Measurements from ENCODE around the gene CDC42SE2. TPM values are rescaled to one million over a fixed set of nuclear protein-coding genes. Genes with fewer than 3 reads are reported as not detected.
"Not testable (repeated sequence)": the region's sequence is repeated elsewhere in the genome, so short reads cannot be mapped to it uniquely, and the experiment has no call there.

Gene CDC42SE2
- total RNA-seq, 1 experiment from 2014 or later: 33.7 TPM

- Histone ChIP-seq H3K27me3 (no peaks in the 10 kb centered on the region), H3K27ac (peak overlapping the region; percentile 86), H3K4me3 (peak overlapping the region; percentile 95), H3K4me1 (peaks cover 6% of the 10 kb centered on the region; the same call in 1 of the 2 replicates), H3K36me3 (no peaks in the 10 kb centered on the region), H3K9me3 (replicated peaks) (no peaks in the 10 kb centered on the region)
- DNase-seq: peak; percentile 43 to 60
Observed at GRCh38 chr5:131264451-131265099, 722 bp downstream of the CDC42SE2 start.

DNA sequence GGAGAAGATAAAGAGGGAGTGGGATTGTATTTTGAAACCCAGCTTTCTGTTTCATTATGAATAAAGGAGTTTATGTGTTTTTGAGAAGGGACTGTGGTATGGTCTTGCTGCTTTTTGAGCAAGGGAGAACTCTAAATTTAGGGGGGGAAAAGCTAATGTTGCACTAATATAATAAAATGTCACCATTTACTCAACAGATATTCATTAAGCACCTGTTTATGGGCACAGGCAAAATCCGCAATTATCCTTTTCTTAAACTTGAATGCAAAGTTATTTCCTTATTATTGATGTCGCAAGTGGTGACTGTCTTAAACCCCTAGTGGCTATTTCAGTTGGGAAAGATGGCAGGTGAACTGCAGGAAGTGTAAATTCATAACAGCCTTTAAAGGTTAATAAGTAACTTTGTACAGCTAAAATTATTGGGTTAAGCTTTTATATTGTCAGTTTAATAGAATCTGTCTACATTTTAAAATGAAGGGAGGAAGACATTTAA lies 1.5 kb downstream of the CDC42SE2 start:
- Histone ChIP-seq H3K27me3 (no peaks in the 10 kb centered on the region), H3K4me3 (peak overlapping the region; percentile 95), H3K36me3 (no peaks in the 10 kb centered on the region), H3K4me1 (peaks cover 6% of the 10 kb centered on the region; the same call in 1 of the 2 replicates), H3K27ac (no peak overlapping the region), H3K9me3 (replicated peaks) (no peaks in the 10 kb centered on the region)
- peak in 1 of 2 experiments; percentile 22 for DNase-seq

DNA sequence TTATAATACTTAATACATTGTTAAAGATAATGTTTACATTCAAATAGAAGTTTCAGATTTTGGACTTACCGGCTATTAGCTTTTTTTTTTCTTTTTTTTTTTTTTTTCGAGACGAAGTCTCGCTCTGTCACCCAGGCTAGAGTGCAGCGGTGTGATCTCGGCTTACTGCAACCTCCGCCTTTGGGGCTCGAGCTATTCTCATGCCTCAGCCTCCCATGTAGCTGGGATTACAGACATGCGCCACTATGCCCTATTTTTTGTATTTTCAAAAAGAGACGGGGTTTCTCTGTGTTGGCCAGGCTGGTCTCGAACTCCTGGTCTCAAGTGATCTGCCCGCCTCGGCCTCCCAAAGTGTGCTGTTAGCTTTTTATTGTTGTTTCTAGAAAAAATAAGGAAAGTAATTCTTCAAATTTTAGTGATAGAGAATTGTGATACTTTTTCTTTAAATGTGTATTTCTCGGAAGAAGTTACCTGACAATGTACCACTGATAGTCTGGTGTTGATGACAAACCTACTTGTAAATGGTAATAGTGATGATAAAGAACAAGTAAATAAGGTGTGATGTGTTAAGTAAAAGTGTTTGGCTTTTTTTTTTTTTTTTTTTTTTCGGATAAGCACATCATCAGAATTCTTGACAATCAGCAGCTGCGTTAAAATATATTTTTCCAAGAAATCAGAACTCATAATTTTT lies 2.7 kb downstream of the CDC42SE2 start:
- Histone ChIP-seq H3K4me3 (no peak overlapping the region), H3K27me3 (no peaks in the 10 kb centered on the region), H3K27ac (no peak overlapping the region), H3K4me1 (peaks cover 6% of the 10 kb centered on the region; the same call in 1 of the 2 replicates), H3K36me3 (no peaks in the 10 kb centered on the region), H3K9me3 (replicated peaks) (no peaks in the 10 kb centered on the region)
- DNase-seq: no peak

- Histone ChIP-seq H3K27ac (no peak overlapping the region), H3K9me3 (replicated peaks) (no peaks in the 10 kb centered on the region), H3K4me1 (peaks cover 6% of the 10 kb centered on the region; the same call in 1 of the 2 replicates), H3K36me3 (no peaks in the 10 kb centered on the region), H3K4me3 (no peak overlapping the region), H3K27me3 (no peaks in the 10 kb centered on the region)
- no peak for DNase-seq
Observed at GRCh38 chr5:131268758-131269370, 5.0 kb downstream of the CDC42SE2 start.

DNA sequence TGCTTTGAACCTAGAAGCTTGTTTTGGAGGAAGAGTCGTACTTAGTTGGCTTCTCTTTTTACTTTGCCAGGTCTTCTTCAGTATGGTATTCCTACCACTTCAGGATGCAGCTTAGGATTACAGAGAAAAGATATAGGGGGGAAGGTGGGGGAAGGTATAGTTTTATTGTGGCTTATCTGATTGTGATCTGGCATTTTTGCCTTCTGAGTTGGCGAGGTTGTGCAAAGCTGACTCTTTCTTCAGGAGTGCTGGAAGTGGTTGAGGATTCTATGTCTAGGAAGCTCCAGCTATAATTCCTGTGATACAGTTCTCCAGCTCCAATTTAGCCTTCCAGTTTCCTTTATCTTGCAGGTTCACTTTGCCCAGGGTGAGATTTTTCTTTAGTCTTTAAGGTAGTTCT lies 7.0 kb downstream of the CDC42SE2 start:
- H3K36me3 ChIP-seq: no peaks in the 10 kb centered on the region
- DNase-seq: no peak
- no peaks in the 10 kb centered on the region for H3K27me3 ChIP-seq
- H3K4me1 ChIP-seq: peaks cover 2% of the 10 kb centered on the region; the same call in 1 of the 2 replicates
- no peaks in the 10 kb centered on the region for H3K9me3 ChIP-seq (replicated peaks)
- H3K4me3 ChIP-seq: no peak overlapping the region
- no peak overlapping the region for H3K27ac ChIP-seq

DNA sequence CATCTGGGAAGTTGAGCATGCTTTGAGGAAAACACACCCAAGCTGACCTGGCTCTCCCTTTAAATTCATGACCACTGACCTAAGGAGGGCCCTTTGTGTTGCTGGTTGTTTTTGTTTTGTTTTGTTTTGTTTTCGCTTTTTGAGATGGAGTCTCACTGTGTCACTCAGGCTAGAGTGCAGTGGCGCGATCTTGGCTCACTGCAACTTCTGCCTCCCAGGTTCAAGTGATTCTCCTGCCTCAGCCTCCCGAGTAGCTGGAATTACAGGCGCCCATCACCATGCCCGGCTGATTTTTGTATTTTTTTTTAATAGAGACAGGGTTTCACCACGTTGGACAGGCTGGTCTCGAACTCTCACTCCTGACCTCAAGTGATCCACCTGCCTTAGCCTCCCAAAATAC lies 8.0 kb downstream of the CDC42SE2 start:
- H3K4me1 ChIP-seq; DNase-seq; H3K4me3 ChIP-seq; H3K9me3 ChIP-seq (replicated peaks); H3K36me3 ChIP-seq; H3K27ac ChIP-seq; H3K27me3 ChIP-seq: not testable (repeated sequence)

DNA sequence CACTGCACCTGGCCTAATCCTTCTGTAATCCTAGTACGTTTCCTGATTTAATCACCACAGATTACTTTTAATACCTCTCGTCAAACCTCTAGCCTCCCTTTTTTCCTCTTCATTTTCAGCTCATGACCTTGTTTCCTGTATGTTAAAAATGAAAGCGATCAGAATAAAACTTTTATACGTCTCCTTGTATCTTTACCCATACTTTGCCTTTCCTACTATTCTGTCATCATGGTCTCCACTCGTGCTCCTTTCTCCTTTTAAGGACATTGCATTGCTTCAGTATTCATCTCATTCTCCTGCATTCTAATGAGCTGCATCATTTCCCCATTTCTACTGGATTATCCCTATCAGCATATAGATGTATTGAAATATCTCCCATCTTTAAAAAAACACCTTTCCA lies 8.5 kb downstream of the CDC42SE2 start:
- H3K4me1 ChIP-seq: no peaks in the 10 kb centered on the region
- no peak overlapping the region for H3K4me3 ChIP-seq
- no peaks in the 10 kb centered on the region for H3K36me3 ChIP-seq
- no peak overlapping the region for H3K27ac ChIP-seq
- H3K9me3 ChIP-seq (replicated peaks): no peaks in the 10 kb centered on the region
- no peak for DNase-seq
- H3K27me3 ChIP-seq: no peaks in the 10 kb centered on the region

- no peaks in the 10 kb centered on the region for H3K27me3 ChIP-seq
- no peaks in the 10 kb centered on the region for H3K36me3 ChIP-seq
Observed at GRCh38 chr5:131272724-131273123, 8.9 kb downstream of the CDC42SE2 start.

DNA sequence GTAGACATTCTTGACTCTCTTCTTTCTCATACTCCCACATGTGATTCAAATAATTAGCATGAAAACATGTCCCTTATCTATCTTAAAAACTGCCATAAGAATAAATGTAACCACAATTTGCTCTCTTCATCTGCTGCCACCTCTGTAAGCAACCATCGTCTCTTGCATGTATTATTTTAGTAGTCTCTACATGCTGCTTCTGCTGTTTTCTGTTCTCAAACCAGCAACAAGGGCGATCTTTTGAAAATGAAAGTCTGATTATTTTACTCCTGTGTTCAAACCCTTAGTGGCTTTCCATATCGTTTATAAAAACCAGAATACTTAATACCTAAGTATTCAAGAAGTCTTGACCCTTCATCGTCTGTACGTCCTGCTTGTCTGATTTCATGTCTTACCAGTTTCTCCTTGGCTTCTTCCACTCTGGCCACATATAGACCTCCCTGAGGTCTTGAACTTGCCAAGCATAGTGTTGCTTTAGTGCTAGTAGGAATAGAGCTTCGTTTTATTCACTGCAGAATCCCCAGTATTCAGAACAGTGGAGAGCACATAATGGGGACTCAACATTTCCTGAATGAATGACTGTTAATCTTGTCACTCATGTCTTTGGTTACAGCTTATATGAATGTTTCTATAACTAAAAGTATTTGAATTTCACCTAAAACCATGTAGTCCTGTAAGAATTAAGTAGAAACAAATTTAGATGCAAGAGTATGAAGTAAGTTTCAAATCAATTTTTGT lies 10.6 kb downstream of the CDC42SE2 start:
- DNase-seq: no peak
- Histone ChIP-seq H3K4me3 (no peak overlapping the region), H3K36me3 (no peaks in the 10 kb centered on the region), H3K27ac (no peak overlapping the region), H3K9me3 (replicated peaks) (no peaks in the 10 kb centered on the region), H3K4me1 (no peaks in the 10 kb centered on the region), H3K27me3 (no peaks in the 10 kb centered on the region)

More at GRCh38 chr5:131272724-131273123, 8.9 kb downstream of the CDC42SE2 start:
- H3K9me3 ChIP-seq (replicated peaks): no peaks in the 10 kb centered on the region
- no peak for DNase-seq
- H3K4me1 ChIP-seq: no peaks in the 10 kb centered on the region
- no peak overlapping the region for H3K4me3 ChIP-seq
- H3K27ac ChIP-seq: no peak overlapping the region

GRCh38 chr5:131276072-131276471 lies 12.2 kb downstream of the CDC42SE2 start:
- Histone ChIP-seq H3K27me3 (no peaks in the 10 kb centered on the region), H3K4me3 (no peak overlapping the region), H3K36me3 (no peaks in the 10 kb centered on the region), H3K9me3 (replicated peaks) (no peaks in the 10 kb centered on the region), H3K27ac (no peak overlapping the region), H3K4me1 (no peaks in the 10 kb centered on the region)
- no peak for DNase-seq

GRCh38 chr5:131277447-131277846 lies 13.6 kb downstream of the CDC42SE2 start:
- Histone ChIP-seq H3K4me1 (no peaks in the 10 kb centered on the region), H3K4me3 (no peak overlapping the region), H3K27me3 (no peaks in the 10 kb centered on the region), H3K27ac (no peak overlapping the region), H3K36me3 (no peaks in the 10 kb centered on the region), H3K9me3 (replicated peaks) (no peaks in the 10 kb centered on the region)
- no peak for DNase-seq

DNA sequence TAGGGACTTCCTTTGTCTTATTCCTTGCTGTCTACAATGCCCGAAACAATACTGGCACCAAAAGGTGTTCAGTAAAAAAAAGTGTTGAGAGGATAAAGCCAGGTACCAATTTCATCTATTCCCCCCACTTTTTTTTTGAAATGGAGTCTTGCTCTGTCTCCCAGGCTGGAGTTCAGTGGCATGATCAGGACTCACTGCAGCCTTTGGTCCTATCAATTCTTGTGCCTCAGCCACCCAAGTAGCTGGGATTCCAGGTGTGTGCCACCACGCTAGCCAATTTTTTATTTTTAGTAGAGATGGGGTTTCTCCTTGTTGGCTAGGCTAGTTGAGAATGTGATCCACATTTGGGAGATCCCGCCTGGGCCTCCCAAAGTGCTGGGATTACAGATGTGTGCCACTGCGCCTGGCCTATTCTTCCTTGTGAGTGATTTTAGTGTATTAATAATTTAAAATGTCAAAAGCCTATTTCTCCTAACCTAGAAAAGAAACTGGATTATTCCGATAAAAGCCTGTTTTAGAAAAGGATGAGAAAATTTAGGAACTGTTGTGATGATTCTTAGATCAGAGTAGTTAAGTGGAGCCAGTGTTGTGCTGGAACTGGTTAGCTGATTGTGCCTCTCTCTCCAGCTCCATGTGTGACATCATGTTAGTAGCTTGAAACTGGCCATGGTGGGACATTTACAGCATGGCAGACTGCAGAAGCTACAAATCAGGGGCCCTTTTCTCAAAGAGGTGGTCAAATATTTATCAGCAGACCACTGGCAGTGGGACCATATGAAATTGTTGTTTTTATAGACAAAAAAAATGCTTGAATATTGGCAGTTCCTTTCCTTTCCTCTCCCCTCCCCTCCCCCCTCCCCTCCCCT lies 14.3 kb downstream of the CDC42SE2 start:
- no peaks in the 10 kb centered on the region for H3K9me3 ChIP-seq (replicated peaks)
- H3K4me1 ChIP-seq: no peaks in the 10 kb centered on the region
- peak in 1 of 2 experiments; percentile 13 for DNase-seq
- H3K4me3 ChIP-seq: no peak overlapping the region
- H3K27ac ChIP-seq: no peak overlapping the region
- H3K27me3 ChIP-seq: no peaks in the 10 kb centered on the region
- no peaks in the 10 kb centered on the region for H3K36me3 ChIP-seq

DNA sequence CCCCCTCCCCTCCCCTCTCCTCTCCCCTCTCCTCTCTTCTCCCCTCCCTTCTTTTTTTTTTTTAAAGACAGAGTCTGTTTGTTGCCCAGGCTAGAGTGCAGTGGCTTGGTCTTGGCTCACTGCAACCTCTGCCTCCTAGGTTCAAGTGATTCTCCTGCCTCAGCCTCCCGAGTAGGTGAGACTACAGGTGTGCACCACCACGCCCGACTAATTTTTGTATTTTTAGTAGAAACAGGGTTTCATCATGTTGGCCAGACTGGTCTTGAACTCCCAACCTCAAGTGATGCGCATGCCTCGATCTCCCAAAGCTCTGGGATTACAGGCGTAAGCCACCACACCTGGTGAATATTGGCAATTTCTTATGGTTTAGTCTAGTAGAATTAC lies 14.9 kb downstream of the CDC42SE2 start:
- not testable (repeated sequence) for DNase-seq; H3K27me3 ChIP-seq; H3K4me1 ChIP-seq; H3K9me3 ChIP-seq (replicated peaks); H3K4me3 ChIP-seq; H3K36me3 ChIP-seq; H3K27ac ChIP-seq

DNA sequence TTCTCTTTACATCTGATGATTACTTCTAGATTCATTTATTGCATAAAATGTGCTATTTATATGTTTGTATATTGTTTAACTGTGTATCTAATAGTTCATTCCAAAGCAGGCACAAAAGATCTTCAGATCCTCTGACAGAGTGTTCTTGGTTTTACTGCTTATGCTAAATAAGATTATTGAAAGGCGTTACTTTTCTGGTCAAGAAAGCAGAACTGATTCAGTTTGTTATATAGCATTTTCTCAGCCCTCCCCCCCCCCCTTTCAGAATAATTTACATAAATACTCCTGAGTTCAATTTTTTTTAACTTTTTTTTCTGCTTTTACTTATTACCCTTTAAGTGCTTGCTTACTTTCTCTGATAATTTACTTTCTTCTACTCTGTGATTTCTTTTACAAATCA lies 15.4 kb downstream of the CDC42SE2 start:
- Histone ChIP-seq H3K9me3 (replicated peaks) (no peaks in the 10 kb centered on the region), H3K4me3 (no peak overlapping the region), H3K4me1 (no peaks in the 10 kb centered on the region), H3K27ac (no peak overlapping the region), H3K27me3 (no peaks in the 10 kb centered on the region), H3K36me3 (no peaks in the 10 kb centered on the region)
- DNase-seq: no peak

Measured in SJCRH30 (cell line).